HG02938 (cell line): ENCODE measurements around the gene PXMP2.

ENCODE experiments used
- ATAC-seq: cut with Tn5 transposase; IDR thresholded peaks from one replicate; pipeline ENCODE4 v1.9.1; 2021; ENCODE audit warnings: mild to moderate bottlenecking, moderate library complexity; ENCODE audit not compliant: unreplicated experiment

PXMP2 gene

DNA sequence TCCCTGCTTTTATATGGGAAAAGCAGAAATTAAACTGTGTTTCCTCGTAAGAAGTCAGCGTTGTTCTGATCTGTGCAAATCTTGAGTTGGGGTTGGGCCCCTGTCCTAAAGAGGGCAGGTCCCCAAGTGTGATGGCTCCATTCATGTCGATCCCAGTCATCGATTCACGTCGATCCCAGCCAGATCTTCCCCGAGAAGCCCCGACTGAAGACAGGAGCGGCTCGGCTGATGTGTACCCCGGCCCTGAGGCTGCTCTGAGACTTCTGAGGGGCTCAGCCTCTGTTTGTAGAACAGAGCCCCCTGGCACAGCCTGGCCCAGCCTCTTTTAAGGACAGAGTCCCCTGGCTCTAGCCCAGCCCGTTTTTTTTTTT is 32.6 kb downstream of the PXMP2 start:
- no peak for ATAC-seq

DNA sequence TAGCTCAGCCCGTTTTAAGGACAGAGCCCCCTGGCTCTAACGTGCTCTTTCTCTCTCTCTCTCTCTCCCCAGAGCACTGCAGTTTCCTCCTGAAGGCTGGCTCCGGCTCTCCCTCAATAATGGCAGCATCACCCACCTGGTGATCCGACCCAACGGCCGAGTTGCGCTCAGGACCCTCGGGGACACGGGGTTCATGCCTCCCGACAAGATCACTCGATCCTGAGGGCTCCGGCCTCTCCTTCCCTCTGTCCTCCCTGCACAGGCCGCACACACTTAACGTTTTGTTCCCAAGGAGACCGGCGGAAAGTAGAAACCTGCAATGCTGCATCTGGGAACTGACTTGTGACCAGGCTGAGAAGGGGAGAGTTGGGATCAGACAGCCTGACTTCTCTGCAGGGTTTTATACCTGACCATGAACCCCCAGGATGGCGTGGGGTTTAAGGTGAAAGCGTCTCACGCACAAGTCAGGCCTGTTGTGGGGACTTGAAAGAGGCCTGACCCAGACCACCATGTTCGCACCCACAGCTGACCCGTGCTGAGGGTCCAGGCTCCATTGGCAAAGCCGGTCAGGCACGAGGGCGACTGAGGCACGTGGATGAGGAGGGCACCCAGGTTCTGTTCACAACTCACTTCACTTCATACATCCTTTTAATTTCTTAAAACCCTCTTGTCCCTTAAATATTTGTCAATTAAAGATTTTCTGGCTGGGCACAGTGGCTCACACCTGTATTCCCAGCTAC is 33.4 kb downstream of the PXMP2 start:
- ATAC-seq, result no peak

DNA sequence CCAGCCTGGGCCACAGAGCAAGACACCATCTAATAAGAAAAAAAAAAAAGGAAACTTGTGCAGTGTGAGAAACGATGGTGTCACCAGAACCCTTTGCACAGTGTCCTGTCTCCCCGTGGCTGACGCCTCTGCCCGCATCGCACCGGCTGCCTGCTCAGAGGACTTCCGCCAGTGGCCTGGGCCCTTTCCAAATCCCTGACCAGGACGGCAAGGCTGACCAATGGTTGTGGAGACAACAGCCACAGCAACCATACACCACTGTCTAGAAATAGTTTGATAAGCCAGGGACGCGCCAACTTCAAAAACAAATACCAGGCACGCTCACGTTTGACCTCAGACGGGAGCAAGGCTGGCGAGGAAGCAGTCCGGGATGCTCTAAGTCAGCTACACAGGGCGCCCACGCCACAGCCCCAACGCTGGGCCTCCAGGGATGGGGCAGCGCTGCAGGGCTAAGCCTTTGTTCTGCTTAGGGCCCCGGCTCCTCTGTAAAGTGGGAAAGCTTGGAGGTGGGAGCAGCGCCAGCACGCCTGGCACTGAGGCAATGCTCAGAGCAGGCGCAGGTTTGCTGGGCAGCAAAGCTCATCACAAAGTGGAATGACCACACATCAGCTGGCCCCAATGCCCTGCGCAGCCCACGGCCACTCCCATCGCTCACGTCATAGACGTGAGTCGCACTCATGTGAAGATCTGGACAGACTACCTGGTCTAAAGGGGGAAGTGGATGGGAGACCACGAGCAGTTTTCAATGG is 35.8 kb downstream of the PXMP2 start:
- no peak for ATAC-seq

DNA sequence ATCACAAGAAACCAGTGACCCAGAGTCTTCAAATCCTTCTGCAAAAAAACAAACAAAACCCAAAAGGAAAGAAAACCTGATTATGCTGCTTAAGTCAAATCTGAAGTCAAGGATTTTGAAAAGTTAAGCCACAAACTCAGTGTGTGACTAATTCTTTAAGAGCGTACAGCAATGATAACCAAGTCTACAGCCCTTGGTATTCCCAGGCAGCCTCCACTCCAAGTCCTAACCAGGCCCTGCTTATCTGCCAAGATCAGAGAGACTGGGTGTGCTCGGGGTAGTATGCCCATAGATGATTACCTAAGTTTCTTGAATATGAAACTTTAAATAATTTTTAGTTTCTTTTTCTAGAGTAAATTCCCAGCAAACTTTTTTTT is 36.4 kb downstream of the PXMP2 start:
- no peak for ATAC-seq

DNA sequence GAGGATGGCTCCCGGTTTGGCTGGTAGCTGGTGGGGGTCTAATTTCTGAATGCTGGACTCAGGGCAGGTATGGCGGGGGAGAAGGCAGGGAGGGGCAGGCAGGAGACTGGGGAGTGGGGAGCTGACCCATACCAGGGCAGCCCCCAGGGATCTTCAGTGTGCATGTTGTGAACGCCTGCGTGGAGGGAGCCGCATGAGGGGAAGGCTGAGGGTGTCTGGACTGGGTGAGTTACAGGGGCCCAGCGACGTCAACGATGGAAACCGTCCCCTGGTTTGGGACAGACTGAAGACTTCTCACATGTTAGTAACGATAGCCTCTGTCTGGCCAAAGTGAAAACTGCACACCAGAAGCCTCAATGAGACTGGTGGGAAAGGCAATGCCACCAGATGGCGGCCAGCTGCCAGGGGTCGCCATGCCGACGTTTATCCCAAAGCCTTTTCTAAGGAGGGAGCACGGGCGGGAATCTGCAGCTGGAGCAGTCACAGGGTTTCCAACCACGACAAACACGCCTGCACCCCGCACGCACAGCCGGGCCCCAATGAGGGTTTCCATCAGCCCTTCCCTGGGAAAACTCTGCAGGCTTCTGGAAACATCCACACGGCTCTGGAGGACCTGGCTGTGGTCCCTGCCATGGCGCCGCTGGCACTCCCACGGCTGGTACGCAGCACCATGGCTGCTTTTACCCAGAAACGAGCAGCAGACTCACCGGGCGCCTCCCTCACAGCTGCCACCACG is 37.3 kb downstream of the PXMP2 start:
- ATAC-seq, result no peak

DNA sequence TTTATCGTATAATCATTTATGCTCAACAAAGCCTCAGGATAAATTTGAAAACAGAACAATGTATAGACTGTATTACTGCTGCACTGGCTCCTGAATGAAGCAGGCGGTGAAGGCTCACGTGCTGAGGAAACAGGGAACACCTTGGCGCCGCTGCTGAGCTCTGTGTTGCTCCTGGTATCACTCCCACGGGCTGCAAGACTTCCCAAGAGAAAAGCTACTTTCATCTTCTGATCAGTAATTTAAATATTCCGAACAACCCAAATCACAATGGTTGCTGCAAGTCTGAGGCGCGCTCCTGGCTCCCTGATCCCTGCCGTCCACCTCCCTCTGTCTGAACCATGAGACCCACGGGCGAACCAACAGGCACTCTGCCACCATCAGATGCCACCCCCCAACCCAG is 39.0 kb downstream of the PXMP2 start:
- no peak for ATAC-seq

DNA sequence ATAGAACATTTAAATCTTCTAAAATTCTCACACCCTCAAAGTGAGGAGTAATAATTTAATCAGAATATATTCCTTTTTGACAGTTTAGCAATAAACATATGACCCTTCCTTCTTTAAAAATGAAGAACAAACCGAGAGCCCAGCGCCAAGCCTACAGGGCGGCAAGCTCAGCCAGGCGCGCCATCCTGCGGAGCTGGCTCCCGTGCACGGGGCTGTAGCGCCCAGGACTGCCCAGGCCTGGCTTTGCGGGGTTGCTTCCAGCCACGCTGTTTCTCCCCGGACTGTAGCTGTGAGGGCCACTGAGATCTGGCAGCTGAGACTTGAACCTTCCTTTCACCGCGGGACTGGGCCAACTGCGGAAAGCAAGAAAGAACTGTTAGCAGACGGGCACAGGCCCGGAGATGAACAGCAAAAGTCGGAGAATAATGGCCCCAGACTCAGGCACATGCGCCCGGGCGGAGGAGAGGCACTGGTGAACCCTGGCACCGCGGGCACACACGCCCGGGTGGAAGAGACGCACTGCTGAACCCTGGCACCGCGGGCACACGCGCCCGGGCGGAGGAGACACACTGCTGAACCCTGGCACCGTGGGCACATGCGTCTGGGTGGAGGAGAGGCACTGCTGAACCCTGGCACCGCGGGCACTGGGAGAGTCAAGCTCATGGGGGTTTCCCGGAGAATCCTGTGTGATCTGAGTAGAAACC is 39.9 kb downstream of the PXMP2 start:
- ATAC-seq, result no peak

DNA sequence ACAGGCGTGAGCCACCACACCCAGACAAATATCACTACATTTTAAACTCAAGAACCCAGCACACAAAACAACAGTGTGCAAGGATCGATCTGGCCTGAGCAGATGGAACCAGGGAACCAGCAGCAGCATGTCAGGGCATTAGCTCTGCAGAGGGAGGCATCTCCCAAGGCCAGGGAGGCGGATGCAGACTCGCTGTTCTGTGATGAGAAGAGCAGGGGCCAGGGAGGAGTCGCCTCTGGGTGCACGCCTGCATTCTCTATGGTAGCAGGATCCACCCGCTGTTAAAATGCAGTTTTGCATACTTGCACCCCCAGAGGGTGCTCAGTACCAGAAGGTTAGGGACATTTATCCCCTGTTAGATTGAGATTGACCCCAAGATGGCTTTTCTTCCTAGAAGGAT is 41.1 kb downstream of the PXMP2 start:
- ATAC-seq, result no peak

DNA sequence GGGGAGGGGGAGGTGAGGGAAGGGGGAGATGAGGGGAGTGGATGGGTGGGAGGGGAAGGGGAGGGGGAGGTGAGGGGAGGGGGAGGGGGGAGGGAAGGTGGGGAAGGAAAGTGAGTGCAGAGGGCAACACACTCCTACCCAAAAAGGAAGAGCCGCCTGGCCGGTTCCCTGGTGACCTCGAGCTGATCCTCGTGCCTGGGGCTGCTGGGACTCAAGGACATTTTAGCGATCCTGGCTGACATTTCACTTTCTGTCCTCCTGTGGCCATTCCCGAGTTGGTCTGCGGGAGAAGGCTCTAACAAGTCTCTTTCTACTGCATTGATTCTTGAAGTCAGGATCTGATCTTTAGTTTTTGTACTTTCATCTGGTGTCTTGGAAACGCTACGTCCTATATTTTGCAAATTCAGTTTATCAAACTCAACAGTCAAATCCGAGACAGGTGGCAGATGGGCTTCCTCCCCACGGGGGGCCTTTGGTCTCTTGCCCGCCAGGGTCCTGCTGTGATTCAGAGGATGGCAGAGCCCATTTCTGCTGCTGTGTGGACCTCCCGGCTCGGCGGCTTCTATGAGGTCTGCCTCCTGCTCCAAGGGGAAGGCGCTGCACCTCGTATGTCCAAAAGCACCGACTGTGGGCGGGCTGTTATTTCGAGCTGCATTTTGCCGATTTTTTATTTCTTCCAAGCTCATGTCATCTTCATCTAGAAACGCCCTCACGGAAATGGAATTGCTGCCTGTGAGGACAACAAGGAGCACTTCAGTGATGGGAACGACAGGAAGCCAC is 42.3 kb downstream of the PXMP2 start:
- ATAC-seq, result no peak

DNA sequence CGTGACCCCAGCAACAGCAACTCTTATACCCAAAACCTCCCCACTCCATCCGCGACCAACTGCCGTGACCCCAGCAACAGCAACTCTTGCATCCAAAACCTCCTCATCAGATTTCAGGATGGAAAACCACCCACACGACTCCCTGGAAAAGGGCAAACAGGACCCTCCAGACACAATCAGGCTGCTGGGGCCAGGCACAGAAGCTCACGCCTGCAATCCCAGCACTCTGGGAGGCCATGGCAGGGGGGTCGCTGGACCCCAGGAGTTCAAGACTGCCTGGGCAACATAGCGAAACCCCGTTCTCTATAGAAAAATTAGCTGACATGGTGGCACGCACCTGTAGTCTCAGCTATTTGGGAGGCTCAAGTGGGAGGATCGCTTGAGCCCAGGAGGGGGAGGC is 43.0 kb downstream of the PXMP2 start:
- no peak for ATAC-seq

DNA sequence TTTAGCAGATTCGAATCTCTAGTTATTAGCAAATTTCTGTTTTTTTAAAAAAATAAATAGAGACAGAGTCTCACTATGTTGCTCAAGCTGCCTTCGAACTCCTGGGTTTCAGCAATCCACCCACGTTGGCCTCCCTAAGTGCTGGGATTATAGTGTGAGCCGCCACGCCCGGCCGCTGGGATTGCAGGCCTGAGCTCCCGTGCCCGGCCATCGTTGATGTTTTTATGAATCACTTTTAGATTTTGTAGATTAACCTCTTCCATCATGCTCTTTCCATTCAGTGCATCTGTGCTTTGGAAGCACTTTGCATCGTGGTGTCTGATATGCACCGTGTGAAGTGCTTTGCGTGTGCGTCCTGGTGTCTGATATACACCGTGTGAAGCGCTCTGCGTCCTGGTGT is 44.2 kb downstream of the PXMP2 start:
- no peak for ATAC-seq

DNA sequence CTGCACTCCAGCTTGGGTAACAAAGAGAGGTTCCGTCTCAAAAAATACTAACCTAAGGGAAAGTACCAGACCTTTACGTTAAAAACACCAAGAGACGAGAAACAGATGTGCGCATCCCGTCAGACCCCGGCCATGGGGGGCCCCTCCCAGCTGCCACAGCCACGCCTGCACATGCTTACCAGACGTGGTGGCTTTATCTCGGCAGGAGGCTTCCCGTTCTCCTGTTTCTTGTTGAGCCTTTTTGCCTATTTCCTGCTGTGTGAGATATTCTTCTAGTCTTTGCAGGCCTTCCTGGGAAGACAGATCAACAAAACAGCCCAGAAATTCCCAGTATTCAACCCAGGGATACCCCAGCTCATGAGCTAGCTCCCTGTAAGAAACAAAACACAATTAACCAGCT is 46.8 kb downstream of the PXMP2 start:
- ATAC-seq, result no peak

DNA sequence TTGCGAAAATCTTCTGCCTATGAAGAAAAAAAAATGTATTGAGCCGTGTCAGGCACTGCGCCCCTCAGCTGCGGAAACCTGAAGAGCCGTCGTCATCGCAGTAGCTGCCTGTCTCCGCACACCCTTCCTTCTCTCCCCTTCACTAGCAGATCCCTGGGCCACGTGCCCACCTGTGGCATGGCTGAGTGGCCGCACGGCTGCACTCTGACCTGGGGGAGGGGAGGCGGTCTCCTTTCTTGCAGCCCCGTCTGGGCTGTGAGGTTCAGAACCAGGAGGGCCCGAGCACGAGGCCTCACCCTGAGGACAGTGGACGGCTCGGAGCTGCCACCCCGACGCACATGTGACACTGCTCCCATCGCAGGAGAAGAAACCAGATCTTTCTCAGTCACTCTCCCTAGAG is 48.1 kb downstream of the PXMP2 start:
- ATAC-seq, result no peak

DNA sequence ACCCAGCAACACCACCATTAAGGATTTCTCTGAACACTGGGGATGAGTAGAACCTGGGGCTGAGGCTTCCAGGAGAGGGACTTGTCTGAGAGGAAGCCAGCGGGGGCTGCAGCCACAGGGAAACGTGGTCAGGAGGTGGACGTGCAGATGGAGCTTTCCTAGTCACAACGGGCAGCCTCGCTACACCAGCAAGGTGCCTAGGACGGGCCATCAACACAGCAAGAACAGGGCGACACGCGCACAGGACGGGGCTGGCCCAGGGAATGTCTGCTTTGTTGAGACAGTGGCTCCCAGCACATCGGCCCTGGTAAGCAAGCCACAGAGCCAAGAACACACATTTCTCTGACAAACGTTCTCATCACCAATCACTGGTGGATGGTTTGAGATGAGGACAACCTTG is 49.0 kb downstream of the PXMP2 start:
- no peak for ATAC-seq

DNA sequence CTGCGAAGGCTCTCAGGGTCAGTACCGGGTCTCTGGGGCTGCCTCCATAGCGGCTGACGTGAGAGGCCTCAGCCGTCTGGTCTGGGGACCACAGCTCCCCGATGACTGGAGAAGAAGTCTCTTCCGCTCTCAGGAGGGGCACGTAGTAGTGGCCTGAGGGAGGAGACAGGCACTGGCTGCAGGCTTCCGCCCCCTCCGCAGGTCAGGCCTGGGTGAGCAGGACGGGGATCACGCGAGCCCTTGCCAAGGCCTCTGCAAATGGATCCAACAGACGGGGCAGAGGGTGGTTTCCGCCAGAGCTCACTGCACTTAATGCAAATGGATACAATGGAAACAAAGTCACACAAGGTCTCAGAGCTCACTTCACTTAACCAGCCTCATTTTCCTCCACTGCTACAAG is 49.5 kb downstream of the PXMP2 start:
- no peak for ATAC-seq

DNA sequence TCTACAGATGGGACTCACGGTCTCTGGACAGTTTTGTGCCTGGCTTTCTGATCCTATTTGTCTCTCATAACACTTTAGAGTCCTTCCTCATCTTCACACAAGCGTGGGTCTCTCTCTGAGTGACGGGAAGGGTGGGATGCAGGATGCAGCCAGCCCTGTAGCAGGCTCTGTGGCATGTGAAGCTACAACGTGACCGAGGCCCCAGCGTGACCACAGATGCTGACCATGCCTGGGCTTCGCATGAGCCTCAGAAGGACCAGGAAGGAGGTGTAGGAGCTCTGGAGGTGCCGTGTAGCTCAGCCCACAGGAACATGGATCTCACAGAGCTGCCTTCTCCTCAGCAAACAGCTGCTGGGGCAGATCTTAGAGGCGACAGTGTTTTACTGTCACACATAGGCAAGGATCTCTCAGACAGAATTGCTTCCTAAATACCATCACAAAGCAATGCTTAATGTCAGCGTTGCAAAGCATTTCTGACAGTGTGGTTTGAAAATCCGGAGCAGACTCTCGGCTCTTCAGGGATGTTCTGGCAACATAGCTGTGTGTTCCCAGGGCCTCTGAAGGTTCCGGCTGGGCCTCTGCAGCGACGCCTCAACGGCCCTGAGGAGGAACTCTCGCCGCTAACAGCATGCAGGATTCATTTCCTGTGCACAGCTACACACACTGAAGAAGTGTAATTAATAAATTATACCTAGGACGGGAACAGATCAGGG is 52.4 kb downstream of the PXMP2 start:
- ATAC-seq, result no peak

DNA sequence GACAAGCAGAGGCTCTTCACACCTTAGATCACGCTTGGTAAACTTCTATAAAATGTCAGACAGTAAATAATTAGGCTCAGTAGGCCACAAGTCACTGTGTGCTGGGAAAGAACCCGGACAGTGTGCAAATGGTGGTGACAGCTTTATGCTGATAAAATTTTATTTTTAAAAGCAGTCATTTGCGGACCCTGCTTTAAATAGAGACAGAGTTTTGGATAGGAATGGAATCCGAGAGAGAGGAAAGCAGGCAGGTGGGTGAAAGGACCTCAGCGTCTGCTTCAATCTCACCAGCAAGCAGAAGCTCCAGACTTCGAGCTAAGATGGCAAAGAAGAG is 52.9 kb downstream of the PXMP2 start:
- no peak for ATAC-seq

DNA sequence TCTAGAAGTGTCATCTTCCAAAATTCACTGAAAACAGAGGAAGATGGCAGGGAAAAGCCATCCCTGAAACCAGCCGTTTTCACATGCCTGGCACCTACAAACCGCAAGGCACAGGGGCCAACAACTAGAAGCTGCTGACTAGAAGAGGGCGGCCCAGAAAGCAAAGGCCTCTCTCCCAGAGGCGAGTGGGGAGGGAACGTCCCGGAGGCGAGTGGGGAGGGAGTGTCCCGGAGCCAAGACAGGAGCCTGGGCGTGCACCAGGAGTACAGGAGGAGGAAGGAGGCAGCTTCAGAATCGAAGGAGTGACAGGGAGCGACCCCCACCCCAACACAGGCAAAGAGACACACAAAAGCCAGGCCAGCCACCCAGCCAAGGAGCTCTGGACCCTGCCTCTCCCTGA is 53.3 kb downstream of the PXMP2 start:
- no peak for ATAC-seq

DNA sequence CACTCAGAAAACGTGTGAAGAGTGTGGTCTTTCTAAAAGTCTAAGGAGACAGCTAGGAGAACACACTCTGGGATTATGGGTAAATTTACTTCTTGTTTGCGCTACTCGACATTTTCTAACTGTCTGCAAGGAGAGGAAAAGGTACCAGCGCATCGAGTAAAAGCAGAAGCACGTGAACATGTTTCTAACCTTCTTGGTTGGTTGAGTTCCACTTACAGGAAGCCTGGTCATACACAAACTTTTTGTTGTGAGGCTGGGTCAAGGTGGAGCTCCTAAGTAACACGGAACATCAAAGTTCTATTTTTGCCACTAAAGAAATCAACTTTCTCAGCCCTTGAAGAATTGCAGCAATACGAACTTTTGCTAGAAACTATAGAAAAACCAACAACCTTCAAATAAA is 54.2 kb downstream of the PXMP2 start:
- ATAC-seq, result no peak

DNA sequence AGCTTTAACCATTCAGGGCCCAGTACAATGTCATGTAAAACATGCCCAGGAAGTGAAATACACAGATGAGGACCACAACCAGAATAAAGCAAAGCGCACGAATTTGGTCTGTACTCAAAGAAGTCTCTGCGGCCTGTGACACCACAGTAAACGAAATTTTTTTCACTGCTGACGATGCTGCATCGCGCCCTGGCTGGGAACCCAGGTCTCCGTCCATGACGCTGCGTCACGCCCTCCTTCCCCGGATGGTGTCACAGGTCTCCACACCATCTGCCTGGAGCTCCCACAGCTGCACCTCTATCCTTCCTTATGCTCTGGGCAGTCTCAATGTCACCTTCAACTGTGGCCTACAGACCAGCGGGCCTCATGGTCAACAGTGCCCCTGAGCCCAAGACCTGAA is 56.4 kb downstream of the PXMP2 start:
- ATAC-seq, result no peak
